PC-9 (cell line): Measurements from ENCODE around the gene TP53I13. TPM values are rescaled to one million over a fixed set of nuclear protein-coding genes. Genes with fewer than 3 reads are reported as not detected.
"Not testable (repeated sequence)": the region's sequence is repeated elsewhere in the genome, so short reads cannot be mapped to it uniquely, and the experiment has no call there.

Source experiments
- BruUV-seq: library from RNA; stranded (reverse); fragments of 400-500 nt; replicated peaks from 2 replicates; lab custom pipeline; 2021; lab: Mats Ljungman, UMichigan
- CTCF ChIA-PET: fragments of 300-600 bp; sonication (Branson Sonifier 250); formaldehyde crosslinking; loops from one replicate; lab custom pipeline; 2022; ENCODE audit warnings: antibody characterized with exemption; lab: Charles Lee
- POLR2A ChIA-PET: fragments of 300-600 bp; sonication (Branson Sonifier 250); formaldehyde crosslinking; loops from one replicate; lab custom pipeline; 2022; ENCODE audit warnings: antibody characterized with exemption; ENCODE audit not compliant: unreplicated experiment; lab: Charles Lee
- DNase-seq, 2 experiments: peaks; one replicate each; pipeline versions ENCODE4 v3.0.0 to v3.0.0-alpha.2; 2015 to 2022; ENCODE audit warnings: mixed read lengths in 1 of 2
- H2AFZ ChIP-seq: fragments of 200-600 bp; sonication (generic); 2 replicates; pipeline ENCODE4 v1.8.1; 2017; ENCODE audit warnings: antibody characterized with exemption
- H3F3A ChIP-seq: fragments of 200-600 bp; sonication (generic); 2 replicates; pipeline ENCODE4 v1.8.1; 2017; ENCODE audit warnings: antibody characterized with exemption, mild to moderate bottlenecking, low read depth; ENCODE audit not compliant: insufficient read depth
- H3K27ac ChIP-seq: fragments of 200-600 bp; sonication (generic); 2 replicates; pipeline ENCODE4 v1.6.1; 2016; ENCODE audit warnings: mixed run types
- H3K27me3 ChIP-seq: fragments of 200-600 bp; sonication (generic); 2 replicates; pipeline ENCODE4 v1.6.1; 2016; ENCODE audit warnings: low read depth, mixed run types; ENCODE audit not compliant: insufficient read depth
- H3K36me3 ChIP-seq: fragments of 200-600 bp; sonication (generic); 2 replicates; pipeline ENCODE4 v1.6.1; 2016; ENCODE audit warnings: low read depth, mixed run types
- H3K4me1 ChIP-seq: fragments of 200-600 bp; sonication (generic); replicated peaks from 2 replicates; pipeline ENCODE4 v1.6.1; 2016; ENCODE audit warnings: mixed run types; ENCODE audit not compliant: insufficient read depth
- H3K4me2 ChIP-seq: fragments of 200-600 bp; sonication (generic); 2 replicates; pipeline ENCODE4 v1.6.1; 2017; ENCODE audit warnings: mixed run types
- H3K4me3 ChIP-seq: fragments of 200-600 bp; sonication (generic); 2 replicates; pipeline ENCODE4 v1.6.1; 2016; ENCODE audit warnings: mixed run types
- H3K79me2 ChIP-seq: fragments of 200-600 bp; sonication (generic); 2 replicates; pipeline ENCODE4 v1.6.1; 2017; ENCODE audit warnings: low read depth, mixed run types
- H3K9me2 ChIP-seq: fragments of 200-600 bp; sonication (generic); 2 replicates; pipeline ENCODE4 v1.8.1; 2017; ENCODE audit warnings: mild to moderate bottlenecking; ENCODE audit not compliant: insufficient read depth
- H3K9me3 ChIP-seq: fragments of 200-600 bp; sonication (generic); 2 replicates; pipeline ENCODE4 v1.8.1; 2016; ENCODE audit warnings: low read depth; ENCODE audit not compliant: insufficient read depth
- H4K20me1 ChIP-seq: fragments of 200-600 bp; sonication (generic); 2 replicates; pipeline ENCODE4 v1.8.1; 2017; ENCODE audit not compliant: insufficient read depth
- EZH2 ChIP-seq: fragments of 200-600 bp; sonication (generic); IDR thresholded peaks from 2 replicates; pipeline ENCODE4 v1.8.0; 2017; ENCODE audit warnings: antibody characterized with exemption, low read depth
- intact Hi-C: fragments of 100-400 bp; cut with micrococcal nuclease; formaldehyde crosslinking; loops from one replicate; pipeline ENCODE4 v1.10.0; 2022; ENCODE audit not compliant: unreplicated experiment
- total RNA-seq: library from RNA; stranded (reverse); gene quantifications from 2 replicates; pipeline ENCODE4 v1.2.3, GENCODE V29; 2021
- TF ChIP-seq, protein P1 (sequence below): fragments of 200-600 bp; sonication (generic); conservative IDR thresholded peaks from 2 replicates; pipeline ENCODE4 v1.6.1; 2017; ENCODE audit warnings: mixed run types, antibody characterized with exemption, mild to moderate bottlenecking, moderate library complexity

The TP53I13 gene
- total RNA-seq, 1 experiment from 2014 or later, result 46.9 TPM

DNA sequence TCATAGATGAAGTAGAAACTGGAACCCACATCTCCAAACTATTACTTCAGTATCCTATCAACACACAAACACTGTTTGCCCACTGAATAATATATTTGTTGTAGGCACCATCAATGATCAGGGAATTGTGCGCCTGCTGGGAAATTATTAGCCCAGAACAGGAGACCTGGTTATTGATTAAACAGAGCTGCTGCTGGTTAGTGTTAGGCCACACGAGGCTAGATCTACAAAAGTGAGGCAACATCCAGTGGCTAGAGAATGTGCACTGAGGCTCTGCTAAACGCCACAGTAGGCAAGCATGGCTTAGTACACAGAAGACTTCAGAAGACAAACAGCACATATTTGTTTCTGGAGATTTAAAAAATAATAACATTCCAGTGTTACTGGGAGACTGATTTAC lies 12.7 kb upstream of the TP53I13 start:
- TF ChIP-seq EZH2, result no peak
- TF ChIP-seq, protein P1, sequence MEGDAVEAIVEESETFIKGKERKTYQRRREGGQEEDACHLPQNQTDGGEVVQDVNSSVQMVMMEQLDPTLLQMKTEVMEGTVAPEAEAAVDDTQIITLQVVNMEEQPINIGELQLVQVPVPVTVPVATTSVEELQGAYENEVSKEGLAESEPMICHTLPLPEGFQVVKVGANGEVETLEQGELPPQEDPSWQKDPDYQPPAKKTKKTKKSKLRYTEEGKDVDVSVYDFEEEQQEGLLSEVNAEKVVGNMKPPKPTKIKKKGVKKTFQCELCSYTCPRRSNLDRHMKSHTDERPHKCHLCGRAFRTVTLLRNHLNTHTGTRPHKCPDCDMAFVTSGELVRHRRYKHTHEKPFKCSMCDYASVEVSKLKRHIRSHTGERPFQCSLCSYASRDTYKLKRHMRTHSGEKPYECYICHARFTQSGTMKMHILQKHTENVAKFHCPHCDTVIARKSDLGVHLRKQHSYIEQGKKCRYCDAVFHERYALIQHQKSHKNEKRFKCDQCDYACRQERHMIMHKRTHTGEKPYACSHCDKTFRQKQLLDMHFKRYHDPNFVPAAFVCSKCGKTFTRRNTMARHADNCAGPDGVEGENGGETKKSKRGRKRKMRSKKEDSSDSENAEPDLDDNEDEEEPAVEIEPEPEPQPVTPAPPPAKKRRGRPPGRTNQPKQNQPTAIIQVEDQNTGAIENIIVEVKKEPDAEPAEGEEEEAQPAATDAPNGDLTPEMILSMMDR, result no peak
- Histone ChIP-seq H2AFZ (no peak overlapping the region), H3K4me3 (no peak overlapping the region), H3K4me2 (no peak overlapping the region), H3K27me3 (no peaks in the 10 kb centered on the region), H3F3A (peaks cover 21% of the 10 kb centered on the region; the same call in 1 of the 2 replicates), H3K36me3 (no peaks in the 10 kb centered on the region), H3K9me2 (no peaks in the 10 kb centered on the region), H4K20me1 (0 out of 2 replicates have a peak, but pooled peaks cover 4% of the 10 kb centered on the region), H3K79me2 (no peaks in the 10 kb centered on the region), H3K4me1 (peaks cover 14% of the 10 kb centered on the region), H3K27ac (no peak overlapping the region), H3K9me3 (no peaks in the 10 kb centered on the region)
- POLR2A ChIA-PET, result no interaction called here
- CTCF ChIA-PET, result interaction anchor here (0.6 kb wide), 1 partner anchor 800 kb away, joined by 3 read pairs; no protein-coding TSS in a partner anchor
- intact Hi-C loops, result no loop called here
- no peak for DNase-seq
- no TSS peak for BruUV-seq

DNA sequence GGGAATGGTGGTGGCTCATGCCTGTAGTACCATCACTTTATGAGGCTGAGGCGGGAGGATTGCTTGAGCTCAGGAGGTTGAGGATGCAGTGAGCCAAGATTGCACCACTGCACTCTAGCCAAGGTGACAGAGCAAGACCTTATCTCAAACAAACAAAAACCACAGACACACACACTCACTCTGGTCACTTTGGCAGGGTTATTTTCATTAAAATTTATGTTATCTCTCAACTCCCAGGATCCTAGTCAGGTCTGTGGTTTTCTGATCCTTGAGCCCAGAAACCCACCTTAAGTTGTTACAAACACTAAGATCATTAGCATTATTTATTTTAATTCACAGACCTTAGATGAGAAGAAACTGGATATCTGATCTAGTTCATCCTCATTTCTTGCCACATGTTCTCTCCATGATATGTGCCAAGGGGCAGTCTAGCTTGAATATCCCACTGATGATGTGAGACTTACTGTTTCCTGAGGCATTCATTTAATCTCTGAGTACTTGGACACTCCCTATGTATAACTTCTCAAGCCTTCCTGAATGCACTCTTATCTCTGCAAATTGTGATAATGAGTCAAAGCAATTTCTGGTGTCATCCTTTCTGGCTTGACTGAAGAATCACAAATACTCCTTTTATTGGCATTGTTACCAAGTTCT lies 11.3 kb upstream of the TP53I13 start:
- H3K4me2 ChIP-seq, result no peak overlapping the region
- H3K4me3 ChIP-seq, result no peak overlapping the region
- 0 out of 2 replicates have a peak, but pooled peaks cover 4% of the 10 kb centered on the region for H4K20me1 ChIP-seq
- peak in 1 of 2 experiments; percentile 52 for DNase-seq
- no peaks in the 10 kb centered on the region for H3K9me3 ChIP-seq
- ChIA-PET CTCF (no interaction called here), POLR2A (interaction anchor here (0.6 kb wide), 1 partner anchor 263 kb away, joined by 3 read pairs; the partner anchor contains the start of gene NUFIP2)
- no peaks in the 10 kb centered on the region for H3K79me2 ChIP-seq
- H3K4me1 ChIP-seq, result peaks cover 14% of the 10 kb centered on the region
- no TSS peak for BruUV-seq
- intact Hi-C loops, result no loop called here
- no peak overlapping the region for H2AFZ ChIP-seq
- no peaks in the 10 kb centered on the region for H3K9me2 ChIP-seq
- H3K36me3 ChIP-seq, result no peaks in the 10 kb centered on the region
- no peak for TF ChIP-seq EZH2
- TF ChIP-seq, protein P1, result no peak
- no peak overlapping the region for H3K27ac ChIP-seq
- peaks cover 22% of the 10 kb centered on the region; the same call in 1 of the 2 replicates for H3F3A ChIP-seq
- no peaks in the 10 kb centered on the region for H3K27me3 ChIP-seq

DNA sequence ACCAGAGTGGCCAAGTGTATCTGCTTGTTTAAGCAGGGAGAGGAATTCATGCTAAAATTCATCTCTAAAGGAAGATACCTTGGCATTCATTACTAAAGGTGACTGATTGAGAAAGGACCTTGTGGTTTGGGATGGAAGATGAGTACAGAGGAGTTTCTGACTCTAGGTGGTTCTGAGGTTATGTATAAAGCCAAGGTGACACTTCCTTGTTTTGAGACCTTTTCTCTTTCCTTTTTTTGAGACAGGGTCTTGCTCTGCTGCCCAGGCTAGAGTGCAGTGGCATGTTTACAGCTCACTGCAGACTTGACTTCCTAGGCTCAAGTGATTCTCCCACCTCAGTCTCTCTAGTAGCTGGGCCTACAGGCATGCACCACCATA lies 10.8 kb upstream of the TP53I13 start:
- no peak for TF ChIP-seq EZH2
- Histone ChIP-seq H3K4me2 (no peak overlapping the region), H3K27me3 (no peaks in the 10 kb centered on the region), H3K79me2 (no peaks in the 10 kb centered on the region), H3K9me2 (no peaks in the 10 kb centered on the region), H3K4me3 (no peak overlapping the region), H4K20me1 (0 out of 2 replicates have a peak, but pooled peaks cover 4% of the 10 kb centered on the region), H2AFZ (no peak overlapping the region), H3K9me3 (no peaks in the 10 kb centered on the region), H3K27ac (no peak overlapping the region), H3K4me1 (peaks cover 14% of the 10 kb centered on the region), H3K36me3 (no peaks in the 10 kb centered on the region; the same call in 1 of the 2 replicates), H3F3A (peaks cover 22% of the 10 kb centered on the region; the same call in 1 of the 2 replicates)
- CTCF ChIA-PET, result no interaction called here
- DNase-seq, result no peak
- POLR2A ChIA-PET, result interaction anchor here (0.6 kb wide), 1 partner anchor 263 kb away, joined by 3 read pairs; the partner anchor contains the start of gene NUFIP2
- BruUV-seq, result no TSS peak
- intact Hi-C loops, result no loop called here

DNA sequence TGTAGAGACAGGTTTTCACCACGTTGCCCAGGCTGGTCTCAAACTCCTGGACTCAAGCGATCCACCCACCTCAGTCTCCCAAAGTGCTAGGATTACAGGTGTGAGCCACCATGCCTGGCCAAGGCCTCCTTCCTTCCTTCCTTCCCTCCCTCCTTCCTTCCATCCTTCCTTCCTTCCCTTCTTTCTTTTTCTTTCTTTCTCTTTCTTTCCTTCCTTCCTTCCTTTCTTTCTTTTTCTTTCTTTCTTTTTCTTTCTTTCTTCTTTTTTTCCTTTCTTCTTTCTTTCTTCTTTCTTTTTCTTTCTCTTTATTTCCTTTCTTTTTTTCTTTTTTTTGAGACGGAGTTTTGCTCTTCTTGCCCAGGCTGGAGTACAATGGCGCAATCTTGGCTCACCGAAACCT lies 10.4 kb upstream of the TP53I13 start:
- peaks cover 14% of the 10 kb centered on the region for H3K4me1 ChIP-seq
- H3K9me3 ChIP-seq, intact Hi-C loops, H3K4me2 ChIP-seq, H2AFZ ChIP-seq, BruUV-seq, H3K4me3 ChIP-seq, H3K79me2 ChIP-seq, H4K20me1 ChIP-seq, H3K27me3 ChIP-seq, H3K36me3 ChIP-seq, H3K9me2 ChIP-seq, DNase-seq, CTCF ChIA-PET, H3K27ac ChIP-seq: not testable (repeated sequence)
- peaks cover 22% of the 10 kb centered on the region; the same call in 1 of the 2 replicates for H3F3A ChIP-seq
- POLR2A ChIA-PET, result interaction anchor here (0.6 kb wide), 1 partner anchor 264 kb away, joined by 3 read pairs; the partner anchor contains the start of gene NUFIP2
